ENCODE data around the gene ZNF485.

ZNF485 gene

GRCh38 chr10:43619368-43619767, 13.1 kb downstream of the ZNF485 start:
- DNase-seq = no peak
- Histone ChIP-seq H3K9me3 (ENCODE audit: insufficient read depth, low read depth, low read length) (peaks cover 1% of the 10 kb centered on the region), H3K4ac (ENCODE audit: low read depth, low read length) (no peak overlapping the region), H3K23ac (ENCODE audit: low read length) (no peak overlapping the region), H3K36me3 (ENCODE audit: control insufficient read depth in 1 of 2, insufficient read depth in 2 of 2, low read length in 2 of 2) (no peaks in the 10 kb centered on the region), H4K91ac (ENCODE audit: low read depth, low read length) (no peak overlapping the region), H3K18ac (ENCODE audit: low read length) (no peak overlapping the region), H3K79me1 (ENCODE audit: low read length) (no peaks in the 10 kb centered on the region), H2AK5ac (ENCODE audit: low read length) (no peak overlapping the region), H3K27me3 (ENCODE audit: insufficient read depth, low read length) (no peaks in the 10 kb centered on the region), H3K4me3 (ENCODE audit: low read depth, low read length) (no peak overlapping the region), H2BK120ac (ENCODE audit: insufficient read depth, low read length, poor library complexity) (no peak overlapping the region), H3K4me2 (ENCODE audit: low read length) (no peak overlapping the region), H4K8ac (ENCODE audit: low read depth, low read length) (no peak overlapping the region), H2AFZ (ENCODE audit: insufficient read depth, low read length, poor library complexity) (no peak overlapping the region), H3K79me2 (ENCODE audit: control insufficient read depth, insufficient read depth, low read length, poor library complexity) (no peaks in the 10 kb centered on the region), H3K27ac (ENCODE audit: low read depth, low read length) (no peak overlapping the region), H3K14ac (ENCODE audit: low read length) (no peak overlapping the region), H3K9ac (ENCODE audit: low read length) (no peak overlapping the region), H2BK5ac (ENCODE audit: low read depth, low read length, poor library complexity) (no peak overlapping the region), H2BK12ac (ENCODE audit: low read length) (no peak overlapping the region), H3K4me1 (ENCODE audit: control insufficient read depth in 1 of 2, insufficient read depth in 2 of 2, low read length in 2 of 2) (no peaks in the 10 kb centered on the region), H4K12ac (ENCODE audit: low read depth, low read length) (no peak overlapping the region)
- WGBS (ENCODE audit: extremely low coverage, insufficient coverage, insufficient read length) = no CpG with 5 or more reads among the region's 2 CpGs

GRCh38 chr10:43622038-43622437, 15.8 kb downstream of the ZNF485 start:
- no peak overlapping the region for H2BK5ac ChIP-seq (ENCODE audit: low read depth, low read length, poor library complexity)
- no peak overlapping the region for H3K18ac ChIP-seq (ENCODE audit: low read length)
- no peak overlapping the region for H2BK12ac ChIP-seq (ENCODE audit: low read length)
- no peaks in the 10 kb centered on the region for H3K36me3 ChIP-seq (ENCODE audit: control insufficient read depth in 1 of 2, insufficient read depth in 2 of 2, low read length in 2 of 2)
- no peak overlapping the region for H3K4me3 ChIP-seq (ENCODE audit: low read depth, low read length)
- H3K4ac ChIP-seq (ENCODE audit: low read depth, low read length) = no peak overlapping the region
- no peak for DNase-seq
- H2BK120ac ChIP-seq (ENCODE audit: insufficient read depth, low read length, poor library complexity) = no peak overlapping the region
- no peaks in the 10 kb centered on the region for H3K4me1 ChIP-seq (ENCODE audit: control insufficient read depth in 1 of 2, insufficient read depth in 2 of 2, low read length in 2 of 2)
- no peak overlapping the region for H2AK5ac ChIP-seq (ENCODE audit: low read length)
- no peak overlapping the region for H2AFZ ChIP-seq (ENCODE audit: insufficient read depth, low read length, poor library complexity)
- no peak overlapping the region for H3K23ac ChIP-seq (ENCODE audit: low read length)
- no peak overlapping the region for H3K4me2 ChIP-seq (ENCODE audit: low read length)
- no CpG with 5 or more reads among the region's 2 CpGs for WGBS (ENCODE audit: extremely low coverage, insufficient coverage, insufficient read length)
- H3K9me3 ChIP-seq (ENCODE audit: insufficient read depth, low read depth, low read length) = peaks cover 1% of the 10 kb centered on the region
- H4K12ac ChIP-seq (ENCODE audit: low read depth, low read length) = no peak overlapping the region
- no peaks in the 10 kb centered on the region for H3K27me3 ChIP-seq (ENCODE audit: insufficient read depth, low read length)
- no peaks in the 10 kb centered on the region for H3K79me2 ChIP-seq (ENCODE audit: control insufficient read depth, insufficient read depth, low read length, poor library complexity)
- H4K91ac ChIP-seq (ENCODE audit: low read depth, low read length) = no peak overlapping the region
- no peak overlapping the region for H3K9ac ChIP-seq (ENCODE audit: low read length)
- H4K8ac ChIP-seq (ENCODE audit: low read depth, low read length) = no peak overlapping the region
- H3K79me1 ChIP-seq (ENCODE audit: low read length) = no peaks in the 10 kb centered on the region
- H3K14ac ChIP-seq (ENCODE audit: low read length) = no peak overlapping the region
- H3K27ac ChIP-seq (ENCODE audit: low read depth, low read length) = no peak overlapping the region

- Histone ChIP-seq H3K4me1 (ENCODE audit: control insufficient read depth in 1 of 2, insufficient read depth in 2 of 2, low read length in 2 of 2) (no peaks in the 10 kb centered on the region), H3K79me1 (ENCODE audit: low read length) (no peaks in the 10 kb centered on the region), H3K27me3 (ENCODE audit: insufficient read depth, low read length) (no peaks in the 10 kb centered on the region), H3K79me2 (ENCODE audit: control insufficient read depth, insufficient read depth, low read length, poor library complexity) (no peaks in the 10 kb centered on the region), H2BK120ac (ENCODE audit: insufficient read depth, low read length, poor library complexity) (no peak overlapping the region), H4K8ac (ENCODE audit: low read depth, low read length) (no peak overlapping the region), H2BK5ac (ENCODE audit: low read depth, low read length, poor library complexity) (no peak overlapping the region), H3K27ac (ENCODE audit: low read depth, low read length) (no peak overlapping the region), H3K14ac (ENCODE audit: low read length) (no peak overlapping the region), H3K36me3 (ENCODE audit: control insufficient read depth in 1 of 2, insufficient read depth in 2 of 2, low read length in 2 of 2) (no peaks in the 10 kb centered on the region), H3K23ac (ENCODE audit: low read length) (no peak overlapping the region), H3K9me3 (ENCODE audit: insufficient read depth, low read depth, low read length) (peaks cover 1% of the 10 kb centered on the region), H3K18ac (ENCODE audit: low read length) (no peak overlapping the region), H2AFZ (ENCODE audit: insufficient read depth, low read length, poor library complexity) (no peak overlapping the region), H3K4ac (ENCODE audit: low read depth, low read length) (no peak overlapping the region), H3K4me2 (ENCODE audit: low read length) (no peak overlapping the region), H4K91ac (ENCODE audit: low read depth, low read length) (no peak overlapping the region), H3K4me3 (ENCODE audit: low read depth, low read length) (no peak overlapping the region), H2BK12ac (ENCODE audit: low read length) (no peak overlapping the region), H4K12ac (ENCODE audit: low read depth, low read length) (no peak overlapping the region), H3K9ac (ENCODE audit: low read length) (no peak overlapping the region), H2AK5ac (ENCODE audit: low read length) (no peak overlapping the region)
- peak in 1 of 2 donors; percentile 23 for DNase-seq
- WGBS (ENCODE audit: extremely low coverage, insufficient coverage, insufficient read length) = no CpG with 5 or more reads among the region's 3 CpGs
These were observed 17.1 kb downstream of the ZNF485 start for GRCh38 chr10:43623351-43623750.

- Histone ChIP-seq H2BK120ac (ENCODE audit: insufficient read depth, low read length, poor library complexity) (no peak overlapping the region), H2AFZ (ENCODE audit: insufficient read depth, low read length, poor library complexity) (no peak overlapping the region), H3K4me1 (ENCODE audit: control insufficient read depth in 1 of 2, insufficient read depth in 2 of 2, low read length in 2 of 2) (no peaks in the 10 kb centered on the region), H2BK5ac (ENCODE audit: low read depth, low read length, poor library complexity) (no peak overlapping the region), H2AK5ac (ENCODE audit: low read length) (no peak overlapping the region), H3K4ac (ENCODE audit: low read depth, low read length) (no peak overlapping the region), H3K27ac (ENCODE audit: low read depth, low read length) (no peak overlapping the region), H3K23ac (ENCODE audit: low read length) (no peak overlapping the region), H3K4me2 (ENCODE audit: low read length) (no peak overlapping the region), H3K36me3 (ENCODE audit: control insufficient read depth in 1 of 2, insufficient read depth in 2 of 2, low read length in 2 of 2) (no peaks in the 10 kb centered on the region), H3K14ac (ENCODE audit: low read length) (no peak overlapping the region), H3K27me3 (ENCODE audit: insufficient read depth, low read length) (no peaks in the 10 kb centered on the region), H4K8ac (ENCODE audit: low read depth, low read length) (no peak overlapping the region), H3K4me3 (ENCODE audit: low read depth, low read length) (no peak overlapping the region), H3K9me3 (ENCODE audit: insufficient read depth, low read depth, low read length) (peaks cover 2% of the 10 kb centered on the region), H3K79me2 (ENCODE audit: control insufficient read depth, insufficient read depth, low read length, poor library complexity) (no peaks in the 10 kb centered on the region), H2BK12ac (ENCODE audit: low read length) (no peak overlapping the region), H3K9ac (ENCODE audit: low read length) (no peak overlapping the region), H4K12ac (ENCODE audit: low read depth, low read length) (no peak overlapping the region), H3K18ac (ENCODE audit: low read length) (no peak overlapping the region), H3K79me1 (ENCODE audit: low read length) (no peaks in the 10 kb centered on the region), H4K91ac (ENCODE audit: low read depth, low read length) (no peak overlapping the region)
- WGBS (ENCODE audit: extremely low coverage, insufficient coverage, insufficient read length) = no CpG with 5 or more reads among the region's 1 CpG
- no peak for DNase-seq
These were observed 21.7 kb downstream of the ZNF485 start for GRCh38 chr10:43627942-43628341.
